ENCODE measurements around the gene ANKRD63.

Gene ANKRD63

DNA sequence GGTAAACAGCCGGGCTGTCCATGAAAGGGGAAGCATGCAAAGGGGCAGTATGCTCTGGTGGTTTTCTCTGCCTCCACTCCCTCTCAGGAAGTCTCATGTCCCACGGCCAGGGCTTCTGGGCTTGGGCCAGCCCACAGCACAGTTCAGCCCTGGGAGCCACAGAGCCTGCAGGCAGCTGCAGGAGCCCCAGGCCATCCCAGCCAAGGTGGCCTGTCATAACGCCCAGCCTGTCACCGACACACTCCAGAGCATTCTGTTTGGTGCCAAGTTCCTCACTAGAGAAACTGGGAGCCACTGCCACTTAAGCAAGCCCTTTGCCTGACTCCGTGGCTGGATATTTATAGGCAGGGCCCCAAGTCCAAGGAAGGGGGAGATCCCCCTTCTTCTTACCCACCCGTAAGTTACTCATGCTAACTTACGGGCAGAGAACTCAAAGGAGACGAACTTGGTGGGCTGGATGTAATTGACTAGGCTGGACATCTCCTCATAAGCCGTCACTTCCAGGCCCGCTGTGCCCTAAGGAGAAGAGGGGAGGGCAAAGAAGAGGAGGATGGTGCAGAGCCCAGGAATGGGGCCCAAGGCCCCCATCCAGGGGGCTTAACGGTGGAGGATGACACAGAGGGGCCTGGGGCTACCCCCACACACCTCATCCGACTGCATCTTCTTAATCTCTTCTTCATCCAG, 13.2 kb upstream of the ANKRD63 start:
- DNase-seq (ENCODE audit: low spot score) = no peak

DNA sequence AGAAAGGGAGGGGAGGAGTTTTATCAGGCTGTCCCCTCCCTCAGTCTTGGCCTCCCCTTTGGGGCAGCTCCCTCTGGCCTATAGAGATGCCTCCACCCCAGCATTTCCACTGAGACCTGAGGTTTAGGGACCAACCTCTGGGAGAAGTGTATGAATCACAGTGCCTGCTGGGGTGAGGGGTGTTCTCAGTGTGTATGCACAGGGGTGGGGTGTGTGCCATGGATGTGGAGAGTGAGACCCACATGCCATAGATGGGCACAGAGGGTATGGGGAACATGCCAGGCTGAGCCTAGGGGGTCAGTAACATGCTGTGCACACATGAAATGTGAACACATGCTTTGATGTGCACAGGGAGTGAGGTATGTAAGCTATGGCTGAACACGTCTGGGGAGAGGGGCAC, 12.4 kb upstream of the ANKRD63 start:
- DNase-seq (ENCODE audit: low spot score) = no peak

DNA sequence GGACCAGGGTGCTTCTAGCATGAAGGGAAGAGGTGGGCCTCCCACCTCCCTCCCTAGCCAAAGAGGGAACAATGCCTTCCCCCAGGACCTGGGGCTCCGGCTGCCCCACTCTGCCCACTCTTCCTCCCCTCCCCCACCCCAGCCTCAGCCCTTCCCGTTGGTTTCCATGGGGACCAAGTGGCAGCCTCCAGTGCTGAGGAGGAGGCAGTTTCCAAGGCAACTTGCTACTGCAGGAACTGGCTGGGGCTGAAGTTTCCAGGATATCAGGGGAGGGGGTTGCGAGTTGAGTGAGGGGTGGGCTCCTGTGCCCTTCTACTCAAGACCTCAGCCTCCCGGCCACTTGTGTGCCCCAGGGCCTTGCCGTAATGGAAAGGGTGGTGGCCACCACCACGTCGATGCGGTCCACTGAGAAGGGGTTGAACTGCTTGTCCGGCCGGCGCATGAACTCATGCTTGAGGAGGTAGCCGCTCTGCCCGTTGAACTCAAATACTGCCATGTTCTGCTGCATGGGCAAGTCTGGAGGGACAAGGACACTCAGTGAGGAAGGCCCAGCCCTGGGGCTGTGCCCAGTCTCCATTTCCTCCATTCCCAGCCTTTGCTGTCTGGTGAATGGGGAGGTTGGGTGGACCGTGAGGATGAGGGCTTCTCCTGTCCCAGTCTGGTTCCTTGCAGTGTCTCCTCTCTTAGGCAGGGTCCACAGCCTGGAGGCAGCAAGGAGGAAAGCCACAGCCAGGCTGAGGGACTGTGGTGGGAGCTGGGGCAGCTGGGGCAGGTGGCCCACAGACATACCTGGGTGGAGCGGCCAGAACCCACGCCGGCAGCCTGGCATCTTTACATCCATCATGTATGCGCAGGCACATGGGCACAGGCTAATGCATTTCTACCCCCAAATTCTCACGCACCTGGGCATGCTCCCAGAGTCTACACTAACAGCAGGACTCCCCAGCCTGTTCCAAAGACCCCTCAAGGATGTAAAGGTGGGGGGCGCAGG, 11.3 kb upstream of the ANKRD63 start:
- DNase-seq (ENCODE audit: low spot score) = no peak

DNA sequence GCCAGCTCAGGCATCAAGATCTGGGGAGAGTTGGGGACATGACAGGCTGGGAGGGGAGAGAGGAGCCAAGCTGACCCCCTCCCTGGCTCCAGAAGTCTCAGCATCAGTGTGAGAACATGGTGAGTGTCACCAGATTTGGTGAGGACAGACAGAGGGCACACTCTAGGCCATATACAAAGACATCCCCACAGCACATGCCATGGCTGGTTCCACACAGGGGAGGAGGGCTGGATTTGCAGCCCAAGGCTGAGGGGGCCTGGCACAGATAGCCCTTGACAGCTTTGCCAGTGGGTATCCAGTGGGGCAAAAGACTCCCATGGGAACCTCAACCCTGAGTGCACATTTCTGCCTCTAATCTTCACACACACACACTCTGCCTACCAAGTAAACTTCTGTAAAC, 10.1 kb upstream of the ANKRD63 start:
- no peak for DNase-seq (ENCODE audit: low spot score)

DNA sequence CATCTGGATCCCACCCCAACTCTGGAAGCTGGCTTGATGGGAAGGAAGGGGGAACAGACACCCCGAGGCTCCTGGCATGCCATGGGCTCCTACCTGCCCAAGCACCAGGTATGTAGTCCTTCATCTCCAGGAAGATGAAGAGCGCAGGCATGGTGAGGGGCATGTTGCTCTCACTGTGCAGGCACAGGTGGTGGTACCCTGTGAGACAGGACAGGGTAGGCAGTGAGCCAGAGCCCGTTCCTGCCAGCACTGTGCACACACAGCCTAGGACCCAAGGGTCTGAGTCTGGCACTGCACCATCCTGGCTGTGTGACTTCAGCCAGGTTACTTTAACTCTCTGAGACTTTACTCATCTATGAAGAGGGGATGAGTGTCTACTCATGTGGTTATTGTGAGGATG, 9.4 kb upstream of the ANKRD63 start:
- no peak for DNase-seq (ENCODE audit: low spot score)

DNA sequence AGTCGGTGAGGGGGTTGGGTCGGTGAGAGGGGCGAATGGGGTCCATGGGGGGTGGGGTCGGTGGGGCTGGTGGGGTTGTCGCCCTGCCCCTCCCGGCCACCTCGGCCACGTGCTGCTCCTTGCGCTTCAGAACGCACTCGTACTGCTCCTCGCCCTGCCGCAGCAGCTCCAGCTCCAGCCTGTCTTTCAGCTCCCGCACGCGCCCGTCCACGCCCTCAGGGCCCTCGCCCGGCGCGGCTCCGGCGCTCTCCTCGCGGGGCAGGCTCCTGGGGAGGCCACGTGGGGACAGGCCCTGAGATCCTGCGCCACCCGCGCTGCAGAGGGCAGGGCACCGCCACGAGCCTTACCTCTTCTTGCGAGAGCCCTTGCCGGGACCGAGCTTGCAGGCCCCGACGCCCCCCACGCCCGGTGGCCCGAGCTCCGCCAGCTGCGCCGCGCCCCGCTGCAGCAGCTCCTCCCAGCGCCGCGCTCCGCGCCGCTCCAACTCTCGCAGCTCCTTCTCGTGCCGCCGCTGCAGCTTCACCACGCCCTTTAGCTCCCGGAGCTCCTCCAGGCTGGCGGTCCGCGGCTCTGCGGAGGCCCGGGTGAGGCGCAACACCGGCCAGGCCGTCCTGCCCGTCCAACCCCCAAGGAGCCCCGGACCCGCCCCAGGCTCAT, 8.2 kb upstream of the ANKRD63 start:
- peak; percentile 46 for DNase-seq (ENCODE audit: low spot score)

DNA sequence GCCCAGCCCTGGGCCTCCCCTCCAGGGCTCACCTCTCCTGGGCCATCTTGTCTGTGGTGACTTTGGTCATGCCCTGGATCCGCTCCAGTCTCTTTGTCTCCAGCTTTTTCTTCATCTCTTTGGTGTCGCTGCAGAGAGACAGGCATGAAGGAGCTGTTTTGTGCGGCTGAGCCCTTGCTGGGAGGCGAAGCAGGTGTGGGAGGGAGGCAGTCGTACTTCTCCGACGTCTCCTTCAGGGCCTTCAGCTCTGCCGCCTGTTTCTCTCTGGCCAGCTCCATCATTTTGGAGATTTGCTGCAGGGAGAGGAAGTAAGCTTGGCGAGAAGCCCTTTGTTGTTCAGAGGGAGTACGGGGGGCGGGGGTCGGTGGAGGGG, 7.7 kb upstream of the ANKRD63 start:
- no peak for DNase-seq (ENCODE audit: low spot score)

DNA sequence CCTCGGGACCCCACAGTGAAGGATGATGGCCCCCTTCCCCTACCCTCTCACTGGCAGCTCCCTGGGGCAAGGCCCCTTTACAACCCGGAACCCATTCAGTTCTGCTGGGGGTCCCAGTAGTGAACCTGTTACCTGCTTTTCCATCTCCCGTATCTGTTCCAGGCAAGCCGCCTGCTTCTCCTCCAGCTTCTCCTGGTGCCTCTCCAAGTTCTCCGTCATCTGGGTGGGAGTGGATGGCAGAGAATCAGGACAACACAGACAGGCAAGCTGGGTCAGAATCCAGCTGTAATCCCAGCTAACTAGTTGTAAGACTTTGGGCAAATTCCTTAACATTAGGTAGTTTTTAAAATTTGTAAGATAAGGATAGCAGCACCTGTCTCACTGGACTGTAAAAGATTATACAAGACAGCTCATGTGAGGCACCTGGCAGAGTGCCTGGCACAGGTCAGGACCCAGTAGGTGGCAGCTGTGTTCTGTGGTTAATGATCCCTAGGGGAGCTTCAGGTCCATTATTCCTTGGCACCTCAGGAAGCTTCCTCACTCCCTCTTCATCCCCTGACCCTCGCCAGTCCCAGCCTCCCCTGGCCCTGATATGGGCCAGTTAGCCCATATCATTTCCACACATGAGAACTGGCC, 6.4 kb upstream of the ANKRD63 start:
- no peak for DNase-seq (ENCODE audit: low spot score)

DNA sequence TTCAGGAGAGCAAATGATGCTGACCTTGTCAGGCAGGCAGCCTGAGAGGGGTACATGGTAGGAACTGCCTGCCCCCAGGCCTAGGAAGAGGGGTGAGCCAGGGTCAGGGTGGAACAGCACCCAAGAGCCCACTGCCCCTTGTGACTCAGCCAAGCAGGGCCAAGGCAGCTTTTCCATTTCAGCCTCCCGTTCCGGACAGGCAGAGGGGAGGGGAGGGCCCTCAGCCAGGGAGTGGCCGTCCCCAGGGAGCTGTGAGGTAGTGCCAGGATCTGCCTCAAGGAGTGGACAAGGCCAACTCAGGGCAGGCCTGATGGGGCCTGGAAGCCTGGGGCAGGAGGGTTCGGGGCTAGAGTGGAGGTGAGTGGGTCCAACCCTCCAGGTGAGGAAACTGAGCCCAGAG, 5.1 kb upstream of the ANKRD63 start:
- no peak for DNase-seq (ENCODE audit: low spot score)

DNA sequence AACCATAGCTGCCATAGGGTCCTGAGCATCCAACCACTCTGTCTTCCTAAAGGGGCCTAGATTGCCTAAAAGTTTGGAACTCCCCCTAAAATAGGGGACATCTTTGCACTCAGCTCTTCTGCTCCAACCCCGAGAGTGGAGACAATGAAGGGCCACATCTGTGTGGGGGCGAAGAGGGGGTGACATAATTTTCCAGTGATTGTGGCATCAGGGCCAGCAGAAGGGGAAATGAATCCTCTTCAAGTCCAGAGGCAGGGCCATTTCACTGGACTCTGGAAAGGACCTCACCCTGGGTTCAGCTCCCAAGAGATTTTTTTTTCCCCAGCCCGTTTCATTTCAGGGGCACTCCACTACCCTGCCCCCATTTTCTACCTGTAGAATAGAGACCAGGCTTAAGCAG, 4.6 kb upstream of the ANKRD63 start:
- no peak for DNase-seq (ENCODE audit: low spot score)

DNA sequence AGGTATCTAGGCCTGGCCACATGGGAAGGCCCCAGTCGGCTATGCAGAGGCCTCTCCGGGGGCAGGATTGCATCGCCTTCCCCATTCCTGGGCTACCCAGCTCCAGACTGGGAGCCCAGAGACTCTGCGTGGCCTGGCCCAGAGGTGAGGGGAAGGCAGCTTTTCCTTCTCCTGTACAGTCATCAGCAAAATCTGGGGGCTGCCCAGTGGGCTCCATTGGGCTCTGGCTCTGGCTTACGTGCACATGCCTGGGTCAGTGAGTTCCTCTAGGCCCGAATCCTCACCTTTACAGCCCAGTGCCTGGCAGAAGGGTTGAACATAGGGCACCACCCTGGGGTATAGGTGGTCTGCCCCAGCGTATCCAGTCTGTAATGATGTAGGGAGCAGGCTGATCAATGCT, 3.9 kb upstream of the ANKRD63 start:
- no peak for DNase-seq (ENCODE audit: low spot score)

DNA sequence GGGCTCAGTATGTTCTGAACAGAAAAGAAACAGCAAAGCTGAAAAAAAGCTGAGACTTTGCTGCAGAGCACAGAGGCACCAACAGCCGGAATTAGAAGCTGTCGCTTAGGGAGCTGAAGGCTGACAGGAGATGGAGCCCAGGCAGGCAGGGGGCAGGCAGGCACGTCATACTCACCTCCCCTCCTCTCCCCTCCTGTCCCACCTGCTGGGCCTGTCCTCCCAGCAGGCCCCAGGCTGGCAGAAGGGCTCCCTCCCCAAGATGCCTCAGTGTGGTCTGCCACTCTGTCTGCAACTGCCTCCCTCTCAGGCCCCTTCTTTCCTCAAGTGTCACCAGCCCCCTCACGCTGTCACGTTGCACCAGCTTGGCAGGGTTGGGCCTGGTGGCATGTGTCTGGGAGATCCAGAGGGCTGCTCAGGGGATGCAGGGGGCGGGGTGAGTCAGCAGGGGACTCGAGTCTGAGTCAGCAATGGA, 3.2 kb upstream of the ANKRD63 start:
- no peak for DNase-seq (ENCODE audit: low spot score)

DNA sequence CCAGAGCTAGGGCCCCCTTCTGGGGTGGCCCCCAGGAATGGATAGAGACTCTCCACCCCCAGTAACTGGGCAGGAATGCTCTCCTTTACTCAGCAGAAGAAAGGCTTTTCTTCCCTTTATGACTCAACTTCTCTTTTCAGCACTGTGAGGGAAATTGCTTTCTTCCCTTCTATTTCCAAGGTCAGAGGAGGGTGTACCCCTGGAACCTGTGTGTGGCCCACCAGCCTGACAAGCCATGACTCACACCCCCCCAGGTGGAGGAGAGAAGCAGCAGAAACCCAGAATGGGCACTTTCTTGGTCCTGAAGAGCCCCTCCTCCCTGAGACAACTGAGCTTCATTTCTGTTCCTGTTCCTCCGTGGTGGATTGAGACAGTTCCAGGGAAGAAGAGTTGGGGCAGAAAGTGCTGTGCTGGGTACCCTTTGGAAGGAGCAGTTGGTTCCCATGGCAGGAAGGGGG, 2.7 kb upstream of the ANKRD63 start:
- DNase-seq (ENCODE audit: low spot score) = no peak

DNA sequence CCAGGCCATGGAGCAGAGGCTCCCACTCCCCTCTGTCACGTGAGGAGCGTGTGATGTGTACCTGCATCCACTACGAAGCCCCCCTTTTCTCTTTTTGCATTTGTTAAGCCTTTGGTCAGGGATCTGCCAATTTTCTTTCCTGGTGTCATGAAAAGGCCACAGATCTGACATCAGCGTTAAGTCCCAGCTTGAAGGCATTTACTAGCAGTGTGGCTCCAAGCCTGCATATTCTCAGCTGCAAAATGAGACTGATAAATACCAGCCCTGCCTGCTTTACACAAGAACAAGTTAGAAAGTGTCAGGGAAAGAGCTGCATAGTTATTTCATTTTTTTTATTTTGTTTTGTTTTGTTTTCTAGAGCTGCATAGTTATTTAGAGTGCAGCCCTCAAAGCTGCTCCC, 2.3 kb upstream of the ANKRD63 start:
- DNase-seq (ENCODE audit: low spot score) = no peak

DNA sequence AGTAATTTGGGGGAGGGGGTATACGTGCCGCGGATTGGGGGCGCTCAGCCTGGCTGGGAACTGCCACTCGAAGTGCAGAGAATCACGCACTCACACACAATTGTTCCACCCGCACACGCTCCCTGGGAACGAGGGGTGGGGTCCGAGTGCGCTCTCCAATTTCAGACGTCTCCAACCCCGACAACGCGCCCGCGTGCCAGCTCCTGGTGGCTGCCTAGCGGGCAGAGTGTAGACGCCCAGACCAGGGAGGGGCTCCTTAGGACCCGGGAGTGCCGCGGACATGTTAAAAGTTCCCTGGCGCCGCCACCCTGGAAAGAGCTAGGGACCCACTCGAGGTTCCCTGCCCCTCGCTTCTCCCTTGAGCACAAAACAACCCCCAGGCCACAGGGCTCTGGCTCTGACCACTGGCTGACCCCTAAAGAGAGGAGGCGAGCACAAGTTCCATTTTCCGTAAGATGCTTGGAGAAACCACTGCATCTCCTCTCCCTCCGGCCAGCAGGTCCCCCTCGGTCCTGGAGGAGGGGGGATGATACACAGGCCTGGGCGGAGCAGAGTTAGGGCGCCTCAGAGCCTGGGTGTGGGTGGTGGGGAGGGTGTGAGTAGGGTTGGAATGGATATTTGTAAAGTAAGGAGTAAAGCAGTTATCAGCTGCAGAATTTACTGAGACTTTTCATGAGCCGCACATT, 894 bp upstream of the ANKRD63 start:
- no peak for DNase-seq (ENCODE audit: low spot score)

DNA sequence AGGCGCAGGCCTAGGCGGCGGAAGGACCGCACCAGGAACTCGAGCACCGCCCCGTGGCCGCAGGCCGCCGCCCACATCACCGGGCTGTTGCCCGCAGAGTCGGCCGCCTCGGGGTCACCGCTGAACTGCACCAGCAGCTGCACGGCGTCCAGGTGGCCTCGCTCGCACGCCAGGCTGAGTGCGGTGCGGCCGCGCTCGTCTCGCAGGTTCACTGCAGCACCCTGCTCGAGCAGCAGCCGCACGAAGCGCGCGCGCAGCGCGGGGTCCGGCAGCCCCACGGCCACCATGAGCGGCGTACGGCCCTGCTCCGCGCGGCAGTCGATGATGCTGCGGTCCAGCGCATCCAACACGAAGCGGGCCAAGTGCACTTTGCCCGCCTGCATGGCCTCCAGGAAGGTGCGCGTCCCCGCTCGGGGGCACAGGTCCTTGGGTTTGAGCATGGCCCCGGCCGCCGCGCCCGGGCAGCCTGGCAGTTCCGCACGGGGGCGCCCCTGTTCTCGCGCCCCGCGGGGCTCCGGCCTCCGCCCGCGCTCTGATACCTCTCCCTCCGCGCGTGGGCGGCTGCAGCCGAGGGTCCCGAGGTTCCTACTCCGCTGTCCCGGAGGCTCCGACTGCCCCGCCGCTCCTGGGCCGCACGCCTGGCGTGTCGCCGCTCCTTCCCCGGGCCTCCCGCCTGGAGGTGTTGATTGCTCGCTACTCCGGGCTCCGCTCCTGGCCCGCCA, 556 bp downstream of the ANKRD63 start:
- peak; percentile 28 for DNase-seq (ENCODE audit: low spot score)

DNA sequence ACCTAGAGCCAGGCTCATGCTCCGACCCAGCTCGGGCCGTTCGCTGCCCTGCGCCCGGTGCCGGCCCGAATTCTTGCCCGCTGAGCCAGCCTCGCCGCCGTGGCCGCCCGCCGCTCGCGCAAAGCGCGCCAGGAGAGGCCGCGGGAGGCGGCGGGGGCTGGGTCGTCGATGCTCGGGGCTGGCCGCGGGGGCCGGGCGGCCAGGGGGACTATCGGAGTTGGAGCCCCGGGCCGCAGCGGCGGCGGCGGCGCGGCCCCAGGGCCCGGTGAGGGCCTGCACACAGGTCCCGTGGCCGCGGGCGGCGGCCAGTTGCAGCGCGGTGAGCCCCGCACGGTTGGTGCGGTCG, 1.1 kb downstream of the ANKRD63 start:
- DNase-seq (ENCODE audit: low spot score) = no peak

DNA sequence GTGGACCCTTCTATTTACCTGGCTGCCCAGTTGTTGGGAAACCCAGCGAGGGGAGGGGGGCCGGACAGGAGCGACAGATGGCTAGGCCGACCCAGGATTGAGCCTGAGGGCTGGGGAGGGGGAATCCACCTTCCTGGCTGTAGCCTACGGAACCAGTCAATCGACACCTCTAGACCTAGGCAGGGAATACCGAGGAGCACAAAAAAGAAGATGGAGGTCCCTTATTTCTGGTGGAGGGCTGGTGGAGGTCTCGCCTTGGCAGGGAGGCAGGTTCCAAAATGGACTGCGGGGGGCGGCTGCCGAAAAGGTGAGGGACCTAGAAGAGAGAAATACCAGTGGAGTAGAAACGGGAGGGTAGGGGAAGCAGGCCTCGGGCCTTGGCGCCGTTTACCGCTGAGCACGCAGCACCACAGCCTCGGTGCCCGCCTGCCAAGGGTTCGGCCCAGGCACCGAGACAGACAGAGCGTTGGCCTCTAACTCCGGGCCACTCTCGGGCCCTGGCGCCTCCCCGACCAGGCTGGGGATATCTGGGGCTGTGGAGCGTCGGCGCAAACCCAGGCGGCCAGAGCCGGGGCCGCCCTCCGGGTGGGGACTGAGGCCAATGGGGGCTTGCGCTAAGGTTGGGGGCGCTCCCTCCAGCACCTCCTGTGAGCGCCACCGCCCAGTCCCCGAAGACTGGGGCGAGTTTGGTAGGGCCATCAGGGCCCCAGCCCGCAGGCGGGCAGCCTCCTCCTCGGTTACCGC, 1.6 kb downstream of the ANKRD63 start:
- no peak for DNase-seq (ENCODE audit: low spot score)

DNA sequence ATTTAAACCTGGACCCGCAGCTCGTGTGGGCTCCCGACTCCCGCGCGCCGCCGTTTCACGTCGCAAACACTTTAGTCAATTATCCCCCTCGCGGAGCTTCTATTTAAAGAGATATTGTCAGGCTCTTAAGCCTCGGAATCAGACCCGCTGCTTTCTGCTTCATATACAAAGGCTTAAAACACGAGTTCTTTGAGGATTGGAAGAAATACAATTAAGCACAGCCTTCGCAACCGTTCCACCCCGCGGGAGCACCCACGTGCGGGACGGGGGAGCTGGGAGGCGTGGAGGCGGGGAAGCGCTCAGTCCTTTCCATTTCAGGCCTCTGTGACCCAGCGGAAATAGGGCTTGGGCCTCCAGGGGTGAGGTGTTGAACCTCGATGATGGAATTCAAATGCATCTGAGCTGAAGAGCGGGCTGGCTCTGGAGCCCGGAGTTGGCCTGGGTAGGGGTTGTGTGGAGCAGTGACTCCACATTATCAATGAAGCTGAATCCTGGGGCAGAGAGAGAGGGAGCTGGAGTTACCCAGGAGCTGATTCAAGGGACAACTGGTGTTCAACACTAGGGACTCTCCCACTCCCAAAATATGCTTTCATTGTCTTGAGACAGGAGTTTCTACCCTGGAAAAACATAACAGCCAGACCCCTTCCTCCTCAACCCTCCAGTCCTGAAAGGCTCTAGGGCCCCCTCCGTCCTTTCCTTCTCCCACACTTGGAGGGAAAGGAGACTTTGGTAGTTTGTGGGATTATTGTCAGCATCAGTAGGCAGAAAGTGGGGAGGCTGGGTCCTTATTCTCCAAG, 2.4 kb downstream of the ANKRD63 start:
- no peak for DNase-seq (ENCODE audit: low spot score)
